Measurements from ENCODE around the gene CDC42BPG. TPM values are rescaled to one million over a fixed set of nuclear protein-coding genes. Genes with fewer than 3 reads are reported as not detected.

Gene CDC42BPG
- total and polyA plus RNA-seq, 9 of the 15 experiments (the other 6 are each of a cell fraction or from before 2014, with no cell fraction given): 0.04 to 8.8 (median 2.1) TPM

DNA sequence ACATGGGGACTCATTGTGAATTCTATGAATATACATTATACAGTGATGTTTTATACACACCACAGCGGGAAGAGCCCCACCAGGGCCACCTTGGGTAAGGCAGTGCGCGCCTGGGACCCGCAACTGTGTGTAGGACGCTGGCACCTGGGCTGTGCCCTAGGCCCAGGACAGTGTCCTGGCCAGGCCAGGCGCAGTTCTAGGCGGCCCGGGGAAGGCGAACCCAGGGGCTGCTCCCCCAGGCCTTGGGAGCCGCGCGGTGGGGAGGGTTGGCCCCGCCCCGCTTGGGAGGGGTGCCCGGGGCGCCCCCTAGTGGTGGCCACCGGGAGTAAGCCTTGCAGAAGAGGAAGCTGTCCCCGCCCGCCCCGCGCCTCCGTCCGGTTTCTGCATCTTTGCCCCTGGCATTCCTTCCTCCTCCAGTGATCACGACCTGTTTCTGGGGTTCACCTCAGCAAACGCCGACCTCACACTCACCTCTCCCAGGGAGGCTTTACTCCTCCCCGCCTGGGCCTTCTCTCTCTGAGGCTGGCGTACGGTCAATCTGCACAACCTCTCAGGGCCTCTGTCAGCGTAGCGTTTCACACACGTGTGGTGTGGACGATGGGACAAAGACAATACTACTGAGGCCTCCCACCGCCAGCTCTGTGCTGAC, 43.4 kb upstream of the CDC42BPG start (continued):
- TF ChIP-seq ZNF41 (CRISPR knock-in tag; conservative IDR thresholded peaks at IDR 0.05) (no peak), LCOR (CRISPR knock-in tag; IDR thresholded peaks at IDR 0.05) (peak; percentile 20; the same call in 1 of the 2 replicates), MAZ (CRISPR knock-in tag; conservative IDR thresholded peaks at IDR 0.05 in 1 of 2, IDR thresholded peaks at IDR 0.05 in 1 of 2) (peak; percentile 99 to 100), SAFB (IDR thresholded peaks at IDR 0.05; ENCODE audit: borderline replicate concordance, low read depth, low read length) (no peak), ZKSCAN1 (IDR thresholded peaks at IDR 0.05; ENCODE audit: low read depth, low read length) (peak; percentile 70), FOXK1 (CRISPR knock-in tag; IDR thresholded peaks at IDR 0.05; ENCODE audit: borderline replicate concordance) (0 out of 2 replicates have a peak, but pooled peaks have one; percentile 66), RBM14 (IDR thresholded peaks at IDR 0.05; ENCODE audit: borderline replicate concordance, insufficient read depth, low read depth, low read length) (no peak), ZFP30 (CRISPR knock-in tag; IDR thresholded peaks at IDR 0.05; ENCODE audit: borderline replicate concordance) (no peak), PML (IDR thresholded peaks at IDR 0.05; ENCODE audit: low read length) (no peak), ETV5 (CRISPR knock-in tag; IDR thresholded peaks at IDR 0.05; ENCODE audit: low read depth) (peak; percentile 68), MTA2 (IDR thresholded peaks at IDR 0.05; ENCODE audit: low read depth) (no peak), TSC22D4 (tag; IDR thresholded peaks at IDR 0.05) (no peak), KDM4B (IDR thresholded peaks at IDR 0.05; ENCODE audit: borderline replicate concordance in 2 of 2, low read depth in 1 of 2) (no peak; a peak in 1 of 4 replicates), PRPF4 (IDR thresholded peaks at IDR 0.05; ENCODE audit: insufficient read depth, low read depth, low read length, poor library complexity, severe bottlenecking) (no peak), ZSCAN32 (CRISPR knock-in tag; IDR thresholded peaks at IDR 0.05) (no peak), IRF2 (CRISPR knock-in tag; IDR thresholded peaks at IDR 0.05) (no peak), NR3C1 (CRISPR knock-in tag; IDR thresholded peaks at IDR 0.05) (no peak), PHB (CRISPR knock-in tag; IDR thresholded peaks at IDR 0.05) (0 out of 2 replicates have a peak, but pooled peaks have one; percentile 67), DPF2 (IDR thresholded peaks at IDR 0.05) (peak; percentile 25; the same call in 1 of the 2 replicates)
- TF ChIP-seq, protein P1, sequence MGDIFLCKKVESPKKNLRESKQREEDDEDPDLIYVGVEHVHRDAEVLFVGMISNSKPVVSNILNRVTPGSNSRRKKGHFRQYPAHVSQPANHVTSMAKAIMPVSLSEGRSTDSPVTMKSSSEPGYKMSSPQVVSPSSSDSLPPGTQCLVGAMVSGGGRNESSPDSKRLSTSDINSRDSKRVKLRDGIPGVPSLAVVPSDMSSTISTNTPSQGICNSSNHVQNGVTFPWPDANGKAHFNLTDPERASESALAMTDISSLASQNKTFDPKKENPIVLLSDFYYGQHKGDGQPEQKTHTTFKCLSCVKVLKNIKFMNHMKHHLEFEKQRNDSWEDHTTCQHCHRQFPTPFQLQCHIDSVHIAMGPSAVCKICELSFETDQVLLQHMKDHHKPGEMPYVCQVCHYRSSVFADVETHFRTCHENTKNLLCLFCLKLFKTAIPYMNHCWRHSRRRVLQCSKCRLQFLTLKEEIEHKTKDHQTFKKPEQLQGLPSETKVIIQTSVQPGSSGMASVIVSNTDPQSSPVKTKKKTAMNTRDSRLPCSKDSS (IDR thresholded peaks at IDR 0.05; ENCODE audit: low read depth, partially characterized antibody): no peak
- TF ChIP-seq, protein P2, sequence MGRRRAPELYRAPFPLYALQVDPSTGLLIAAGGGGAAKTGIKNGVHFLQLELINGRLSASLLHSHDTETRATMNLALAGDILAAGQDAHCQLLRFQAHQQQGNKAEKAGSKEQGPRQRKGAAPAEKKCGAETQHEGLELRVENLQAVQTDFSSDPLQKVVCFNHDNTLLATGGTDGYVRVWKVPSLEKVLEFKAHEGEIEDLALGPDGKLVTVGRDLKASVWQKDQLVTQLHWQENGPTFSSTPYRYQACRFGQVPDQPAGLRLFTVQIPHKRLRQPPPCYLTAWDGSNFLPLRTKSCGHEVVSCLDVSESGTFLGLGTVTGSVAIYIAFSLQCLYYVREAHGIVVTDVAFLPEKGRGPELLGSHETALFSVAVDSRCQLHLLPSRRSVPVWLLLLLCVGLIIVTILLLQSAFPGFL (CRISPR knock-in tag; IDR thresholded peaks at IDR 0.05): no peak
- TF ChIP-seq, protein P3, sequence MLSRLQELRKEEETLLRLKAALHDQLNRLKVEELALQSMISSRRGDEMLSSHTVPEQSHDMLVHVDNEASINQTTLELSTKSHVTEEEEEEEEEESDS (CRISPR knock-in tag; IDR thresholded peaks at IDR 0.05): no peak
- TF ChIP-seq, protein P4, sequence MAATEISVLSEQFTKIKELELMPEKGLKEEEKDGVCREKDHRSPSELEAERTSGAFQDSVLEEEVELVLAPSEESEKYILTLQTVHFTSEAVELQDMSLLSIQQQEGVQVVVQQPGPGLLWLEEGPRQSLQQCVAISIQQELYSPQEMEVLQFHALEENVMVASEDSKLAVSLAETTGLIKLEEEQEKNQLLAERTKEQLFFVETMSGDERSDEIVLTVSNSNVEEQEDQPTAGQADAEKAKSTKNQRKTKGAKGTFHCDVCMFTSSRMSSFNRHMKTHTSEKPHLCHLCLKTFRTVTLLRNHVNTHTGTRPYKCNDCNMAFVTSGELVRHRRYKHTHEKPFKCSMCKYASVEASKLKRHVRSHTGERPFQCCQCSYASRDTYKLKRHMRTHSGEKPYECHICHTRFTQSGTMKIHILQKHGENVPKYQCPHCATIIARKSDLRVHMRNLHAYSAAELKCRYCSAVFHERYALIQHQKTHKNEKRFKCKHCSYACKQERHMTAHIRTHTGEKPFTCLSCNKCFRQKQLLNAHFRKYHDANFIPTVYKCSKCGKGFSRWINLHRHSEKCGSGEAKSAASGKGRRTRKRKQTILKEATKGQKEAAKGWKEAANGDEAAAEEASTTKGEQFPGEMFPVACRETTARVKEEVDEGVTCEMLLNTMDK (IDR thresholded peaks at IDR 0.05; ENCODE audit: borderline replicate concordance, insufficient read depth, low read depth, low read length, poor library complexity, severe bottlenecking): peak; percentile 90

Measured in K562 (cell line).